Measurements from ENCODE around the gene CPA5.

GRCh38 chr7:130303551-130303950, 41.1 kb upstream of the CPA5 start:
- TF ChIP-seq, protein P1, sequence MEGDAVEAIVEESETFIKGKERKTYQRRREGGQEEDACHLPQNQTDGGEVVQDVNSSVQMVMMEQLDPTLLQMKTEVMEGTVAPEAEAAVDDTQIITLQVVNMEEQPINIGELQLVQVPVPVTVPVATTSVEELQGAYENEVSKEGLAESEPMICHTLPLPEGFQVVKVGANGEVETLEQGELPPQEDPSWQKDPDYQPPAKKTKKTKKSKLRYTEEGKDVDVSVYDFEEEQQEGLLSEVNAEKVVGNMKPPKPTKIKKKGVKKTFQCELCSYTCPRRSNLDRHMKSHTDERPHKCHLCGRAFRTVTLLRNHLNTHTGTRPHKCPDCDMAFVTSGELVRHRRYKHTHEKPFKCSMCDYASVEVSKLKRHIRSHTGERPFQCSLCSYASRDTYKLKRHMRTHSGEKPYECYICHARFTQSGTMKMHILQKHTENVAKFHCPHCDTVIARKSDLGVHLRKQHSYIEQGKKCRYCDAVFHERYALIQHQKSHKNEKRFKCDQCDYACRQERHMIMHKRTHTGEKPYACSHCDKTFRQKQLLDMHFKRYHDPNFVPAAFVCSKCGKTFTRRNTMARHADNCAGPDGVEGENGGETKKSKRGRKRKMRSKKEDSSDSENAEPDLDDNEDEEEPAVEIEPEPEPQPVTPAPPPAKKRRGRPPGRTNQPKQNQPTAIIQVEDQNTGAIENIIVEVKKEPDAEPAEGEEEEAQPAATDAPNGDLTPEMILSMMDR (IDR thresholded peaks at IDR 0.05), result no peak
- no peak for TF ChIP-seq POLR2A (IDR thresholded peaks at IDR 0.05)

All from testis (tissue), 2 donors.